ENCODE results near the gene FLNB. TPM values are rescaled to one million over a fixed set of nuclear protein-coding genes. Genes with fewer than 3 reads are reported as not detected.

The FLNB gene
- total RNA-seq, 2 donors from 2014 or later, result 246 to 362 TPM

GRCh38 chr3:58216496-58217195 is 208.4 kb downstream of the FLNB start:
- Histone ChIP-seq H3K36me3 (no peaks in the 10 kb centered on the region), H3K4me1 (no peaks in the 10 kb centered on the region), H3K27me3 (no peaks in the 10 kb centered on the region), H3K27ac (no peak overlapping the region), H3K9me3 (no peaks in the 10 kb centered on the region), H3K4me3 (no peak overlapping the region), H3K9ac (ENCODE audit: low read depth in 2 of 2, low read length in 2 of 2) (no peak overlapping the region)
- TF ChIP-seq CTCF (IDR thresholded peaks at IDR 0.05), result no peak
- DNase-seq, result no peak
- intact Hi-C loops (cut with DNase I), result no loop called here

GRCh38 chr3:58217209-58217811 is 209.1 kb downstream of the FLNB start:
- H3K9me3 ChIP-seq, result no peaks in the 10 kb centered on the region
- H3K4me3 ChIP-seq, result no peak overlapping the region
- no peaks in the 10 kb centered on the region for H3K4me1 ChIP-seq
- H3K9ac ChIP-seq (ENCODE audit: low read depth in 2 of 2, low read length in 2 of 2), result no peak overlapping the region
- no peaks in the 10 kb centered on the region for H3K27me3 ChIP-seq
- H3K27ac ChIP-seq, result no peak overlapping the region
- intact Hi-C loops (cut with DNase I), result no loop called here
- H3K36me3 ChIP-seq, result no peaks in the 10 kb centered on the region
- TF ChIP-seq CTCF (IDR thresholded peaks at IDR 0.05), result peak; percentile 84
- DNase-seq, result peak; percentile 68

GRCh38 chr3:58218904-58219303 is 210.7 kb downstream of the FLNB start:
- Histone ChIP-seq H3K36me3 (no peaks in the 10 kb centered on the region), H3K9ac (ENCODE audit: low read depth in 2 of 2, low read length in 2 of 2) (no peak overlapping the region), H3K4me3 (no peak overlapping the region), H3K27ac (no peak overlapping the region), H3K27me3 (no peaks in the 10 kb centered on the region), H3K9me3 (no peaks in the 10 kb centered on the region), H3K4me1 (no peaks in the 10 kb centered on the region)
- DNase-seq, result no peak
- TF ChIP-seq CTCF (IDR thresholded peaks at IDR 0.05), result no peak
- intact Hi-C loops (cut with DNase I), result no loop called here

Other genes with a start within 250 kb of the FLNB start
- gene DNASE1L3, start 202.6 kb downstream of the FLNB start, total RNA-seq, result 1 to 10 TPM; 2.2 to 6.2 TPM
- 10 to 100 TPM; 16.5 to 24.5 TPM for gene ABHD6, start 229.4 kb downstream of the FLNB start, total RNA-seq